Measurements from ENCODE around the gene SCLY.

Gene SCLY

GRCh38 chr2:238087211-238087610, 26.4 kb downstream of the SCLY start:
- TF ChIP-seq, protein P1, sequence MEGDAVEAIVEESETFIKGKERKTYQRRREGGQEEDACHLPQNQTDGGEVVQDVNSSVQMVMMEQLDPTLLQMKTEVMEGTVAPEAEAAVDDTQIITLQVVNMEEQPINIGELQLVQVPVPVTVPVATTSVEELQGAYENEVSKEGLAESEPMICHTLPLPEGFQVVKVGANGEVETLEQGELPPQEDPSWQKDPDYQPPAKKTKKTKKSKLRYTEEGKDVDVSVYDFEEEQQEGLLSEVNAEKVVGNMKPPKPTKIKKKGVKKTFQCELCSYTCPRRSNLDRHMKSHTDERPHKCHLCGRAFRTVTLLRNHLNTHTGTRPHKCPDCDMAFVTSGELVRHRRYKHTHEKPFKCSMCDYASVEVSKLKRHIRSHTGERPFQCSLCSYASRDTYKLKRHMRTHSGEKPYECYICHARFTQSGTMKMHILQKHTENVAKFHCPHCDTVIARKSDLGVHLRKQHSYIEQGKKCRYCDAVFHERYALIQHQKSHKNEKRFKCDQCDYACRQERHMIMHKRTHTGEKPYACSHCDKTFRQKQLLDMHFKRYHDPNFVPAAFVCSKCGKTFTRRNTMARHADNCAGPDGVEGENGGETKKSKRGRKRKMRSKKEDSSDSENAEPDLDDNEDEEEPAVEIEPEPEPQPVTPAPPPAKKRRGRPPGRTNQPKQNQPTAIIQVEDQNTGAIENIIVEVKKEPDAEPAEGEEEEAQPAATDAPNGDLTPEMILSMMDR (conservative IDR thresholded peaks at IDR 0.05), result no peak
- no peak overlapping the region for H3K27ac ChIP-seq

- H3K27ac ChIP-seq, result no peak overlapping the region
- TF ChIP-seq, protein P1 (conservative IDR thresholded peaks at IDR 0.05), result no peak
Measured at GRCh38 chr2:238090887-238091286, 30.1 kb downstream of the SCLY start.

GRCh38 chr2:238091436-238092060, 30.7 kb downstream of the SCLY start:
- TF ChIP-seq, protein P1 (conservative IDR thresholded peaks at IDR 0.05), result no peak

GRCh38 chr2:238092486-238093035, 31.8 kb downstream of the SCLY start:
- TF ChIP-seq, protein P1 (conservative IDR thresholded peaks at IDR 0.05), result no peak
- no peak overlapping the region for H3K27ac ChIP-seq

More at GRCh38 chr2:238091436-238092060, 30.7 kb downstream of the SCLY start:
- H3K27ac ChIP-seq, result no peak overlapping the region

DNA sequence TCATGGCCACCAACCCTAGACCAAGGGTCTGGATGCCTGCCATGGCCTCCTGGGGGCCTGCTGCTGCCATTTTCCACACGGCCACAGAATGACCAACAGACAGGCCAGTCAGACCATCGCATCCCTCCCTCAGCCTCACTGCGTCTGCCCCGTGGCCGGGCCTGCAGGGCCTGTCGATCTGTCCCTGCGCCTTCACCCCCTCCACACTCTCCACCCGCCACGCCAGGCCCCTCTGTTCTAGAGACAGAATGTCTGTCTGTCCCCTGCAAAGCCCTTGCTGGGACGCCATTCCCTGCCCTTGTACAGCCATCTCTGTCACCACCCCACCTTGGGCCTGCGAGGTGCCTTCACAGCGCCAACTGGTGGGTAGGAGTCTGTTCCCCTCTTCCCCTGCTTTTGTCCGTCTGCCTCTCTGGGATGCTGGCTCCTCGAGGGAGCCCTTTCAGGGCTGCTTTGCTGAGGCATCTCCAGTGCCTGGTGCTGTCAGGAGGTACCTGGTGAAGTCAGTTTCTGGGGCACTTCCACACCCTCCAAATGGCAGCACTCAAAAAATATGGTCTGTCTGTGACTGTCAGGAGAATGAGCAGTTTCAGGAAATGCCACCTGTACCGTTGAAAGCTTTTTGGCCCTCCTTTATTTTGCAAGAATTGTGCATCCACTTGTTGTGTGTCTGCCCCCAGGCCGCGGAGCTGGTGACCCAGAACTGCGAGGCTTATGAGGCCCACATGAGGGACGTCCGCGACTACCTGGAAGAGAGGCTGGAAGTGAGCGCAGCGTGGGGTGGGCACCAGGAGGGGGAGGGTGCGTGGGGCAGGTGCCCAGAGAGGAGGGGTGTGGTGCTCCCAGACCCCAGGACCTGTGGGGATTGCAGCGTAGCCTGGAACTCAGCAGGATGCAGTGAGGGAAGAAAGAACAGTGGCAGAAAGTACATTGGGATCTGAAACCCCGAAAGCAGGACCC, 32.7 kb downstream of the SCLY start:
- TF ChIP-seq, protein P1 (conservative IDR thresholded peaks at IDR 0.05), result no peak
- no peak overlapping the region for H3K27ac ChIP-seq

DNA sequence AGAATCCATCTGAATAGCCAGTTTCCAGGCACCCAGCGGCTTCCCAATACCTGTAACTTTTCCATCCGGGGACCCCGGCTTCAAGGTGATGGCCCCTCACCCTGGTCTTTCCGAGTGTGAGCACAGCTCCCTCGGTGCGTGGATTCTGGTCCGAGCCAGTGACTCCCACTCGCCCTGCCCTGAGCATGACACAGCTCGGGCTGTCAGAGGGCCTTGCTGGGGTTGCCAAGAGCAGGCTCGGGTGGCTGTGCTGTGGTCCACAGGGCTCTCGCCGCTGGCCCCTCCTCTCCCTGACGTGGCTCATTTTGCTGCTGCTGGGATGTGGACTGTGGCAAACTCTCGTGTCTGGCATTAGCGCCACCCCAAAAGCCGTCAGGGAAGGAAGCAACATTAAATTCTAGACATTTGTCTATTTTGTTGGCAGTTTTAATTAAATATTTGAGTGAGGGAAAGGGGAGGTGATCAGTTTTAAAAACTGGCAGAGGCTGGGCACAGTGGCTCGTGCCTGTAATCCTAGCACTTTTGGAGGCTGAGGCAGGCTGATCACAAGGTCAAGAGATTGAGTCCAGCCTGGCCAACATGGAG, 33.7 kb downstream of the SCLY start:
- TF ChIP-seq, protein P1 (conservative IDR thresholded peaks at IDR 0.05), result no peak
- no peak overlapping the region for H3K27ac ChIP-seq

GRCh38 chr2:238095143-238095542, 34.3 kb downstream of the SCLY start:
- TF ChIP-seq, protein P1 (conservative IDR thresholded peaks at IDR 0.05), result no peak
- no peak overlapping the region for H3K27ac ChIP-seq
